GM21528 (cell line): ENCODE measurements around the gene CD82.
A peak's percentile ranks its signal among the peaks of the same experiment; 100 is the strongest.

Source experiments
- ATAC-seq: cut with Tn5 transposase; IDR thresholded peaks from one replicate; pipeline ENCODE4 v1.9.1; 2021; ENCODE audit warnings: mild to moderate bottlenecking, moderate library complexity; ENCODE audit not compliant: unreplicated experiment, low FRiP score

The CD82 gene

GRCh38 chr11:44597358-44598012 lies 32.0 kb downstream of the CD82 start:
- peak; percentile 12 for ATAC-seq

GRCh38 chr11:44598831-44599230 lies 33.4 kb downstream of the CD82 start:
- no peak for ATAC-seq

GRCh38 chr11:44600261-44600660 lies 34.8 kb downstream of the CD82 start:
- ATAC-seq, result no peak

- ATAC-seq, result no peak
Measured at GRCh38 chr11:44600839-44601383, 35.4 kb downstream of the CD82 start.

GRCh38 chr11:44601471-44602370 lies 36.3 kb downstream of the CD82 start:
- ATAC-seq, result no peak

GRCh38 chr11:44602891-44603310 lies 37.4 kb downstream of the CD82 start:
- ATAC-seq, result no peak

- no peak for ATAC-seq
Measured at GRCh38 chr11:44604171-44604581, 38.7 kb downstream of the CD82 start.

- no peak for ATAC-seq
Measured at GRCh38 chr11:44605068-44605708, 39.7 kb downstream of the CD82 start.

GRCh38 chr11:44605965-44606364 lies 40.5 kb downstream of the CD82 start:
- no peak for ATAC-seq

- ATAC-seq, result no peak
Measured at GRCh38 chr11:44606472-44606871, 41.0 kb downstream of the CD82 start.

- no peak for ATAC-seq
Measured at GRCh38 chr11:44607319-44607962, 42.0 kb downstream of the CD82 start.

GRCh38 chr11:44607987-44608386 lies 42.5 kb downstream of the CD82 start:
- no peak for ATAC-seq

- peak; percentile 9 for ATAC-seq
Measured at GRCh38 chr11:44608651-44608990, 43.2 kb downstream of the CD82 start.

- ATAC-seq, result peak; percentile 53
Measured at GRCh38 chr11:44608991-44609782, 43.7 kb downstream of the CD82 start.

GRCh38 chr11:44609783-44610155 lies 44.3 kb downstream of the CD82 start:
- no peak for ATAC-seq

GRCh38 chr11:44610186-44610955 lies 44.9 kb downstream of the CD82 start:
- no peak for ATAC-seq

- no peak for ATAC-seq
Measured at GRCh38 chr11:44611088-44611487, 45.6 kb downstream of the CD82 start.

- ATAC-seq, result peak; percentile 38
Measured at GRCh38 chr11:44611687-44612434, 46.4 kb downstream of the CD82 start.
